Neural cell (in vitro differentiated cells): ENCODE results near the gene EHMT2. TPM values are rescaled to one million over a fixed set of nuclear protein-coding genes. Genes with fewer than 3 reads are reported as not detected.

Experiments
- H2AFZ ChIP-seq: fragments of 200-600, 300-800 bp; sonication (generic), shearing (Covaris generic); 2 replicates; pipeline ENCODE4 v1.6.0; 2014; ENCODE audit warnings: low read depth, mild to moderate bottlenecking, antibody characterized with exemption, low read length, moderate library complexity
- H3F3A ChIP-seq: fragments of 200-600 bp; shearing (Covaris generic); 2 replicates; pipeline ENCODE4 v1.6.1; 2016; ENCODE audit warnings: mild to moderate bottlenecking, moderate library complexity, mixed read lengths, antibody characterized with exemption, low read length; ENCODE audit not compliant: insufficient read depth, poor library complexity, severe bottlenecking
- H3K27ac ChIP-seq: fragments of 200-600, 300-800 bp; sonication (generic), shearing (Covaris generic); 2 replicates; pipeline ENCODE4 v1.5.1; 2014; ENCODE audit warnings: mild to moderate bottlenecking, low read length, moderate library complexity
- H3K27me3 ChIP-seq: fragments of 300-800, 200-600 bp; sonication (generic), shearing (Covaris generic); 2 replicates; pipeline ENCODE4 v1.6.0; 2014; ENCODE audit warnings: mild to moderate bottlenecking, low read depth, low read length, moderate library complexity; ENCODE audit not compliant: insufficient read depth
- H3K36me3 ChIP-seq: fragments of 300-800, 200-600 bp; sonication (generic), shearing (Covaris generic); 2 replicates; pipeline ENCODE4 v1.5.1; 2014; ENCODE audit warnings: mild to moderate bottlenecking, antibody characterized with exemption, low read length, moderate library complexity; ENCODE audit not compliant: insufficient read depth
- H3K4me2 ChIP-seq: fragments of 300-800, 200-600 bp; sonication (generic), shearing (Covaris generic); 2 replicates; pipeline ENCODE4 v1.6.0; 2014; ENCODE audit warnings: mild to moderate bottlenecking, low read length
- H3K4me3 ChIP-seq: fragments of 300-800, 200-600 bp; sonication (generic), shearing (Covaris generic); 2 replicates; pipeline ENCODE4 v1.5.1; 2014; ENCODE audit warnings: mild to moderate bottlenecking, low read length, moderate library complexity
- H3K79me2 ChIP-seq: fragments of 200-600 bp; shearing (Covaris generic); replicated peaks from 2 replicates; pipeline ENCODE4 v1.6.0; 2014; ENCODE audit warnings: mild to moderate bottlenecking, low read length, moderate library complexity; ENCODE audit not compliant: insufficient read depth
- H3K9ac ChIP-seq: fragments of 300-800, 200-600 bp; sonication (generic), shearing (Covaris generic); 2 replicates; pipeline ENCODE4 v1.6.1; 2016; ENCODE audit warnings: mild to moderate bottlenecking, low read length, mixed read lengths
- H3K9me2 ChIP-seq: fragments of 200-600 bp; shearing (Covaris generic); 2 replicates; pipeline ENCODE4 v1.6.1; 2016; ENCODE audit warnings: mild to moderate bottlenecking, low read length, mixed read lengths; ENCODE audit not compliant: insufficient read depth
- H3K9me3 ChIP-seq: fragments of 200-600, 300-800 bp; sonication (generic), shearing (Covaris generic); 2 replicates; pipeline ENCODE4 v1.6.1; 2016; ENCODE audit warnings: mild to moderate bottlenecking, mixed run types, low read length, moderate library complexity, mixed read lengths
- H4K20me1 ChIP-seq: fragments of 200-600 bp; shearing (Covaris generic); 2 replicates; pipeline ENCODE4 v1.6.1; 2016; ENCODE audit warnings: mild to moderate bottlenecking, mixed run types; ENCODE audit not compliant: insufficient read depth
- CTCF ChIP-seq: fragments of 450-650 bp; IDR thresholded peaks from 2 replicates; pipeline ENCODE4 v1.5.1; 2014; ENCODE audit warnings: antibody characterized with exemption, mild to moderate bottlenecking, moderate library complexity; ENCODE audit not compliant: poor library complexity, severe bottlenecking
- EP300 ChIP-seq: fragments of 450-650 bp; conservative IDR thresholded peaks from 2 replicates; pipeline ENCODE4 v1.6.1; 2014; ENCODE audit warnings: antibody characterized with exemption, mild to moderate bottlenecking, moderate library complexity; ENCODE audit not compliant: poor library complexity, severe bottlenecking
- EZH2 ChIP-seq: fragments of 200-600, 300-800 bp; shearing (Covaris generic), sonication (generic); IDR thresholded peaks from 2 replicates; pipeline ENCODE4 v1.6.1; 2014; ENCODE audit warnings: antibody characterized with exemption, low read length, borderline replicate concordance, mild to moderate bottlenecking; ENCODE audit not compliant: insufficient read depth, poor library complexity, severe bottlenecking
- MXI1 ChIP-seq: fragments of 450-650 bp; conservative IDR thresholded peaks from 2 replicates; pipeline ENCODE4 v1.6.1; 2014; ENCODE audit warnings: antibody characterized with exemption, mild to moderate bottlenecking; ENCODE audit not compliant: poor library complexity, severe bottlenecking
- POLR2AphosphoS5 ChIP-seq: IDR thresholded peaks from 2 replicates; pipeline ENCODE4 v1.6.1; 2012
- RAD21 ChIP-seq: fragments of 450-650 bp; conservative IDR thresholded peaks from 2 replicates; pipeline ENCODE4 v1.6.1; 2014; ENCODE audit warnings: antibody characterized with exemption, mild to moderate bottlenecking, moderate library complexity
- REST ChIP-seq: IDR thresholded peaks from 2 replicates; pipeline ENCODE4 v1.6.1; 2012; ENCODE audit warnings: borderline replicate concordance
- SMC3 ChIP-seq: fragments of 450-650 bp; conservative IDR thresholded peaks from 2 replicates; pipeline ENCODE4 v1.6.1; 2014; ENCODE audit warnings: antibody characterized with exemption, mild to moderate bottlenecking, moderate library complexity; ENCODE audit not compliant: poor library complexity
- TAF1 ChIP-seq: IDR thresholded peaks from 2 replicates; pipeline ENCODE4 v1.6.1; 2012; ENCODE audit warnings: low read depth
- polyA plus RNA-seq: library from polyadenylated mRNA; depleted of rRNA; stranded (reverse); fragments of >200 nt; gene quantifications from 2 replicates; pipeline ENCODE4 v1.2.3, GENCODE V29; 2014

The EHMT2 gene
- polyA plus RNA-seq, 1 donor from 2014 or later: 102 TPM

- H3K9me3 ChIP-seq: no peaks in the 10 kb centered on the region
These were observed 18.4 kb downstream of the EHMT2 start for GRCh38 chr6:31879143-31879542.

GRCh38 chr6:31878726-31879125, 18.8 kb downstream of the EHMT2 start, which contains the start of gene SLC44A4:
TSS of gene SLC44A4 (minus strand) at chr6:31878997. CDS start at chr6:31878980, 17 bp downstream.
- H3K27ac ChIP-seq: no peak within 1 kb of the TSS
- no peaks in the 10 kb centered on the region for H3K9me2 ChIP-seq
- no peaks in the 10 kb centered on the region for H3K9me3 ChIP-seq
- TF ChIP-seq EP300 (no peak), TAF1 (no peak), CTCF (no peak), POLR2AphosphoS5 (no peak), MXI1 (no peak), RAD21 (no peak), REST (no peak), SMC3 (no peak), EZH2 (no peak)
- H3K9ac ChIP-seq: no peak within 1 kb of the TSS
- no peaks in the 10 kb centered on the region for H4K20me1 ChIP-seq
- H3K27me3 ChIP-seq: no peaks in the 10 kb centered on the region
- no peak within 1 kb of the TSS for H3K4me3 ChIP-seq
- no peaks in the 10 kb centered on the region for H3K36me3 ChIP-seq
- H3K79me2 ChIP-seq: no peaks in the 10 kb centered on the region
- H3F3A ChIP-seq: no peaks in the 10 kb centered on the region
- H2AFZ ChIP-seq: no peak within 1 kb of the TSS
- H3K4me2 ChIP-seq: no peak within 1 kb of the TSS

More at GRCh38 chr6:31879143-31879542, 18.4 kb downstream of the EHMT2 start:
- Histone ChIP-seq H3F3A (no peaks in the 10 kb centered on the region), H3K9ac (no peak overlapping the region), H3K27me3 (no peaks in the 10 kb centered on the region), H3K4me2 (no peak overlapping the region), H2AFZ (no peak overlapping the region), H4K20me1 (no peaks in the 10 kb centered on the region), H3K9me2 (no peaks in the 10 kb centered on the region), H3K36me3 (no peaks in the 10 kb centered on the region), H3K79me2 (no peaks in the 10 kb centered on the region), H3K27ac (no peak overlapping the region), H3K4me3 (no peak overlapping the region)
- TF ChIP-seq MXI1 (no peak), EZH2 (no peak), POLR2AphosphoS5 (no peak), CTCF (no peak), SMC3 (no peak), RAD21 (no peak)
